ENCODE data around the gene GRIA2. TPM values are rescaled to one million over a fixed set of nuclear protein-coding genes. Genes with fewer than 3 reads are reported as not detected.

Gene GRIA2
- total RNA-seq, 1 donor from 2014 or later, result 0.77 TPM

GRCh38 chr4:157293673-157294072 is 73.1 kb downstream of the GRIA2 start:
- Mint-ChIP-seq H3K27ac (ENCODE audit: unreplicated experiment) (no peak overlapping the region), H3K27me3 (ENCODE audit: low read depth) (peaks cover 4% of the 10 kb centered on the region)
- DNase-seq (ENCODE audit: low spot score), result no peak

GRCh38 chr4:157294575-157294974 is 74.0 kb downstream of the GRIA2 start:
- no peak for DNase-seq (ENCODE audit: low spot score)
- Mint-ChIP-seq H3K27me3 (ENCODE audit: low read depth) (peaks cover 4% of the 10 kb centered on the region), H3K9me3 (ENCODE audit: low read depth) (no peaks in the 10 kb centered on the region), H3K36me3 (ENCODE audit: low read depth) (no peaks in the 10 kb centered on the region), H3K27ac (ENCODE audit: unreplicated experiment) (no peak overlapping the region), H3K4me1 (ENCODE audit: low read depth) (no peaks in the 10 kb centered on the region), H3K4me3 (ENCODE audit: unreplicated experiment) (no peak overlapping the region)
- TF ChIP-seq CTCF (IDR thresholded peaks at IDR 0.05), result no peak

More at GRCh38 chr4:157293673-157294072, 73.1 kb downstream of the GRIA2 start:
- H3K36me3 Mint-ChIP-seq (ENCODE audit: low read depth), result no peaks in the 10 kb centered on the region
- no peak for TF ChIP-seq CTCF (IDR thresholded peaks at IDR 0.05)
- H3K9me3 Mint-ChIP-seq (ENCODE audit: low read depth), result no peaks in the 10 kb centered on the region
- no peaks in the 10 kb centered on the region for H3K4me1 Mint-ChIP-seq (ENCODE audit: low read depth)
- no peak overlapping the region for H3K4me3 Mint-ChIP-seq (ENCODE audit: unreplicated experiment)

- Mint-ChIP-seq H3K27ac (ENCODE audit: unreplicated experiment) (no peak overlapping the region), H3K27me3 (ENCODE audit: low read depth) (peaks cover 10% of the 10 kb centered on the region), H3K36me3 (ENCODE audit: low read depth) (no peaks in the 10 kb centered on the region), H3K4me1 (ENCODE audit: low read depth) (no peaks in the 10 kb centered on the region), H3K4me3 (ENCODE audit: unreplicated experiment) (no peak overlapping the region), H3K9me3 (ENCODE audit: low read depth) (no peaks in the 10 kb centered on the region)
- DNase-seq (ENCODE audit: low spot score), result no peak
- TF ChIP-seq CTCF (IDR thresholded peaks at IDR 0.05), result no peak
These were observed 80.2 kb downstream of the GRIA2 start for GRCh38 chr4:157300701-157301100.

GRCh38 chr4:157303471-157303960 is 83.0 kb downstream of the GRIA2 start:
- Mint-ChIP-seq H3K27me3 (ENCODE audit: low read depth) (peaks cover 8% of the 10 kb centered on the region), H3K36me3 (ENCODE audit: low read depth) (no peaks in the 10 kb centered on the region), H3K4me3 (ENCODE audit: unreplicated experiment) (no peak overlapping the region), H3K9me3 (ENCODE audit: low read depth) (no peaks in the 10 kb centered on the region), H3K4me1 (ENCODE audit: low read depth) (peaks cover 5% of the 10 kb centered on the region), H3K27ac (ENCODE audit: unreplicated experiment) (no peak overlapping the region)
- no peak for TF ChIP-seq CTCF (IDR thresholded peaks at IDR 0.05)
- DNase-seq (ENCODE audit: low spot score), result no peak

- TF ChIP-seq CTCF (IDR thresholded peaks at IDR 0.05), result no peak
- Mint-ChIP-seq H3K4me1 (ENCODE audit: low read depth) (peaks cover 5% of the 10 kb centered on the region), H3K27ac (ENCODE audit: unreplicated experiment) (no peak overlapping the region), H3K36me3 (ENCODE audit: low read depth) (no peaks in the 10 kb centered on the region), H3K4me3 (ENCODE audit: unreplicated experiment) (no peak overlapping the region), H3K27me3 (ENCODE audit: low read depth) (peaks cover 8% of the 10 kb centered on the region), H3K9me3 (ENCODE audit: low read depth) (no peaks in the 10 kb centered on the region)
- DNase-seq (ENCODE audit: low spot score), result no peak
These were observed 84.2 kb downstream of the GRIA2 start for GRCh38 chr4:157304769-157305168.

Measured in chondrocyte (in vitro differentiated cells).